GM21390 (cell line): ENCODE measurements around the gene KIF26A.

Source experiments
- ATAC-seq: cut with Tn5 transposase; IDR thresholded peaks from one replicate; pipeline ENCODE4 v1.9.1; 2021; ENCODE audit not compliant: unreplicated experiment

KIF26A gene

GRCh38 chr14:104156142-104156541 is 17.8 kb downstream of the KIF26A start:
- ATAC-seq, result no peak

- no peak for ATAC-seq
Observed at GRCh38 chr14:104157016-104157928, 18.9 kb downstream of the KIF26A start.

- ATAC-seq, result no peak
Observed at GRCh38 chr14:104158827-104159798, 20.7 kb downstream of the KIF26A start.

- no peak for ATAC-seq
Observed at GRCh38 chr14:104159990-104160389, 21.6 kb downstream of the KIF26A start.

GRCh38 chr14:104161602-104162367 is 23.4 kb downstream of the KIF26A start:
- ATAC-seq, result no peak

- ATAC-seq, result no peak
Observed at GRCh38 chr14:104162495-104162894, 24.1 kb downstream of the KIF26A start.

GRCh38 chr14:104163541-104163940 is 25.2 kb downstream of the KIF26A start:
- ATAC-seq, result no peak

- ATAC-seq, result no peak
Observed at GRCh38 chr14:104164041-104164440, 25.7 kb downstream of the KIF26A start.

GRCh38 chr14:104164512-104164911 is 26.1 kb downstream of the KIF26A start:
- no peak for ATAC-seq

GRCh38 chr14:104166698-104167097 is 28.3 kb downstream of the KIF26A start:
- ATAC-seq, result no peak

GRCh38 chr14:104168603-104169002 is 30.2 kb downstream of the KIF26A start:
- no peak for ATAC-seq

- ATAC-seq, result no peak
Observed at GRCh38 chr14:104169005-104169698, 30.8 kb downstream of the KIF26A start.

- no peak for ATAC-seq
Observed at GRCh38 chr14:104169699-104170479, 31.5 kb downstream of the KIF26A start.

GRCh38 chr14:104171029-104171697 is 32.8 kb downstream of the KIF26A start:
- ATAC-seq, result no peak

GRCh38 chr14:104171895-104172294 is 33.5 kb downstream of the KIF26A start:
- no peak for ATAC-seq

- ATAC-seq, result no peak
Observed at GRCh38 chr14:104172349-104172748, 34.0 kb downstream of the KIF26A start.

GRCh38 chr14:104172880-104173279 is 34.5 kb downstream of the KIF26A start:
- no peak for ATAC-seq

GRCh38 chr14:104174051-104174450 is 35.7 kb downstream of the KIF26A start:
- no peak for ATAC-seq

GRCh38 chr14:104175041-104175440 is 36.7 kb downstream of the KIF26A start:
- no peak for ATAC-seq
